K562 (cell line): ENCODE measurements around the gene CHAD. TPM values are rescaled to one million over a fixed set of nuclear protein-coding genes. Genes with fewer than 3 reads are reported as not detected.

Experiments
- ATAC-seq: fragments of 200-7000 bp; cut with Tn5 transposase; 3 replicates; pipeline ENCODE4 v1.9.1; 2020; ENCODE audit warnings: moderate library complexity
- BruUV-seq: library from RNA; stranded (reverse); fragments of 400-500 nt; replicated peaks from 2 replicates; lab custom pipeline; 2021; lab: Mats Ljungman, UMichigan
- CTCF ChIA-PET: fragments of 300-600 bp; formaldehyde crosslinking; extraction: SDS; loops from one replicate; lab custom pipeline; 2021; ENCODE audit warnings: low intra/inter-chr PET ratio; lab: Yijun Ruan, JAX
- POLR2A ChIA-PET: fragments of 300-600, 350-650 bp; sonication (Branson Sonifier 250); formaldehyde crosslinking; extraction: SDS; loops from one replicate; lab custom pipeline; 2021; ENCODE audit warnings: antibody characterized with exemption, inconsistent platforms; lab: Yijun Ruan, JAX
- DNase-seq, 4 experiments: peaks; one replicate each; pipeline versions ENCODE4 v3.0.0 to v3.0.0-alpha.2; 2011 to 2018; ENCODE audit warnings: low spot score in 3 of 4, mixed read lengths in 3 of 4; ENCODE audit errors: extremely low read depth in 1 of 4
- FAIRE-seq: peaks from 2 replicates; lab custom pipeline; 2011; peaks lifted over from hg19 to GRCh38; lab: Jason Lieb, UNC
- H2AFZ ChIP-seq: 2 replicates; pipeline ENCODE4 v1.6.0; 2011; ENCODE audit warnings: low read depth, low read length, control low read depth, inconsistent platforms
- H3K27ac ChIP-seq: fragments of 200-600 bp; 3 replicates; pipeline ENCODE4 v1.8.0; 2011; ENCODE audit warnings: low read depth, mild to moderate bottlenecking, control low read depth, inconsistent platforms, low read length, moderate library complexity, mixed read lengths; ENCODE audit errors: extremely low read depth
- H3K27me3 ChIP-seq, 2 experiments: fragments of 300-600 bp in 1 of 2; 2 replicates in 1 of 2; 3 replicates in 1 of 2; pipeline versions ENCODE4 v1.6.0 to v1.8.0; 2011; ENCODE audit warnings: inconsistent platforms in 2 of 2, low read length in 2 of 2, mild to moderate bottlenecking in 1 of 2, mixed read lengths in 1 of 2, moderate library complexity in 1 of 2; ENCODE audit not compliant: control insufficient read depth in 2 of 2, insufficient read depth in 2 of 2
- H3K36me3 ChIP-seq: fragments of 300-600 bp; 3 replicates; pipeline ENCODE4 v1.8.0; 2011; ENCODE audit warnings: mild to moderate bottlenecking, low read length, inconsistent platforms; ENCODE audit not compliant: control insufficient read depth, insufficient read depth
- H3K4me1 ChIP-seq, 2 experiments: fragments of 200-600 bp in 1 of 2; replicated peaks in 1 of 2; 2 replicates in 1 of 2; 3 replicates in 1 of 2; pipeline versions ENCODE4 v1.5.1 to v1.8.0; 2011; ENCODE audit warnings: inconsistent platforms in 2 of 2, low read length in 2 of 2, mild to moderate bottlenecking in 1 of 2, mixed read lengths in 1 of 2, moderate library complexity in 1 of 2; ENCODE audit not compliant: control insufficient read depth in 2 of 2, insufficient read depth in 2 of 2
- H3K4me2 ChIP-seq: 2 replicates; pipeline ENCODE4 v1.6.1; 2011; ENCODE audit warnings: low read length, control low read depth, inconsistent platforms, mixed read lengths; ENCODE audit not compliant: insufficient read depth
- H3K4me3 ChIP-seq: fragments of 200-600 bp; sonication (generic), shearing (Covaris generic); 2 replicates; pipeline ENCODE4 v1.5.1; 2016; ENCODE audit warnings: control low read depth, inconsistent platforms
- H3K79me2 ChIP-seq: fragments of 200-600 bp; 3 replicates; pipeline ENCODE4 v1.8.0; 2011; ENCODE audit warnings: low read length, inconsistent platforms; ENCODE audit not compliant: control insufficient read depth, insufficient read depth
- H3K9ac ChIP-seq, 2 experiments: 2 replicates each; pipeline versions ENCODE4 v1.6.0 to v1.6.1; 2011; ENCODE audit warnings: low read depth in 2 of 2, low read length in 2 of 2, control low read depth in 1 of 2, inconsistent platforms in 1 of 2, mild to moderate bottlenecking in 1 of 2, mixed read lengths in 1 of 2; ENCODE audit not compliant: insufficient read depth in 1 of 2
- H3K9me1 ChIP-seq: one replicate; pipeline ENCODE4 v1.6.0; 2011; ENCODE audit warnings: inconsistent platforms, mild to moderate bottlenecking, low read length, moderate library complexity; ENCODE audit not compliant: control insufficient read depth, insufficient read depth
- H3K9me3 ChIP-seq: replicated peaks from 2 replicates; pipeline ENCODE4 v1.5.1; 2011; ENCODE audit warnings: low read depth, low read length, inconsistent platforms; ENCODE audit not compliant: control insufficient read depth, insufficient read depth
- H4K20me1 ChIP-seq: replicated peaks from 2 replicates; pipeline ENCODE4 v1.6.1; 2011; ENCODE audit warnings: low read length, inconsistent platforms, mixed read lengths; ENCODE audit not compliant: control insufficient read depth, insufficient read depth
- COPS2 ChIP-seq: fragments of 450-650 bp; conservative IDR thresholded peaks from 2 replicates; pipeline ENCODE4 v1.6.1; 2016; ENCODE audit warnings: mild to moderate bottlenecking, moderate library complexity
- ELF4 ChIP-seq: fragments of 450-650 bp; formaldehyde crosslinking; IDR thresholded peaks from 2 replicates; pipeline ENCODE4 v1.4.0; 2022; ENCODE audit warnings: missing genetic modification characterization
- HCFC1 ChIP-seq: IDR thresholded peaks from 2 replicates; pipeline ENCODE4 v1.6.1; 2012; ENCODE audit warnings: low read depth, low read length, improper control_type of control experiment
- KDM4B ChIP-seq, 2 experiments: fragments of 450-650 bp in 1 of 2; sonication (generic) in 1 of 2; IDR thresholded peaks; 2 replicates each; pipeline ENCODE4 v1.6.1; 2016 to 2017; ENCODE audit warnings: borderline replicate concordance in 2 of 2, antibody characterized with exemption in 1 of 2, low read depth in 1 of 2, mild to moderate bottlenecking in 1 of 2
- SMAD3 ChIP-seq: fragments of 450-650 bp; formaldehyde crosslinking; conservative IDR thresholded peaks from 2 replicates; pipeline ENCODE4 v1.4.0; 2020; ENCODE audit warnings: mild to moderate bottlenecking
- SMAD4 ChIP-seq: fragments of 250-450 bp; sonication (Bioruptor Pico); conservative IDR thresholded peaks from 2 replicates; pipeline ENCODE4 v1.8.0; 2021; ENCODE audit warnings: inconsistent platforms, mild to moderate bottlenecking, moderate library complexity
- TRIM24 ChIP-seq, 2 experiments: fragments of 450-650 bp; IDR thresholded peaks; 2 replicates each; pipeline ENCODE4 v1.6.1; 2016
- WGBS: fragments of 100-300 bp; shearing (Covaris generic); methylation state at CpG from one replicate; pipeline ENCODE4 v1.1.6; 2016; ENCODE audit warnings: low coverage, mixed read lengths; ENCODE audit not compliant: insufficient coverage; ENCODE audit errors: missing lambda C conversion rate; 5-methylcytosine and 5-hydroxymethylcytosine counted together
- in situ Hi-C: fragments of 300-500 bp; cut with MboI; formaldehyde crosslinking; loops from 4 replicates; pipeline ENCODE4 v1.15.0; 2018; ENCODE audit warnings: inconsistent platforms, mixed read lengths
- intact Hi-C: fragments of 100-400 bp; cut with micrococcal nuclease; formaldehyde crosslinking; loops from 2 replicates; pipeline ENCODE4 v1.14.2; 2022
- polyA plus RNA-seq, 8 experiments: library from polyadenylated mRNA; depleted of rRNA in 4 of 8; stranded (reverse) in 5 of 8; unstranded in 3 of 8; fragments of >200 nt; fragmentation: Nextera tagmentation in 2 of 8; fragmentation: Illumina TruSeq in 1 of 8; extraction: Ambion mirVana in 2 of 8; extraction: Trizol in 1 of 8; gene quantifications; 2 replicates each; pipeline versions ENCODE4 v1.2.1 to v1.2.3, GENCODE V29; 2011 to 2014; ENCODE audit warnings: inconsistent platforms in 1 of 8, missing spikeins in 1 of 8
- total RNA-seq, 7 experiments: library from RNA; depleted of rRNA in 6 of 7; stranded (reverse); fragments of >200 nt in 6 of 7; fragmentation: Illumina TruSeq in 2 of 7; extraction: Trizol in 2 of 7; gene quantifications; 2 replicates each; pipeline versions ENCODE4 v1.2.1 to v1.2.3, GENCODE V29; 2011 to 2021; ENCODE audit warnings: low replicate concordance in 1 of 7
- TF ChIP-seq, protein P1 (sequence below): fragments of 250-450 bp; sonication (Bioruptor Pico); IDR thresholded peaks from 2 replicates; pipeline ENCODE4 v1.6.1; 2021; ENCODE audit warnings: mild to moderate bottlenecking
- TF ChIP-seq, protein P2 (sequence below), 3 experiments: fragments of 200-800 bp in 1 of 3; fragments of 250-450 bp in 1 of 3; fragments of 450-650 bp in 1 of 3; sonication (Bioruptor Pico) in 1 of 3; sonication (Bioruptor generic) in 1 of 3; formaldehyde crosslinking in 1 of 3; IDR thresholded peaks; 2 replicates each; pipeline versions ENCODE4 v1.6.1 to v1.8.0; 2016 to 2022; ENCODE audit warnings: mild to moderate bottlenecking in 2 of 3, missing genetic modification characterization in 2 of 3, missing compliant biosample characterization in 1 of 3, moderate library complexity in 1 of 3

The CHAD gene
- total and polyA plus RNA-seq, 9 of the 15 experiments (the other 6 are each of a cell fraction or from before 2014, with no cell fraction given) = not detected

DNA sequence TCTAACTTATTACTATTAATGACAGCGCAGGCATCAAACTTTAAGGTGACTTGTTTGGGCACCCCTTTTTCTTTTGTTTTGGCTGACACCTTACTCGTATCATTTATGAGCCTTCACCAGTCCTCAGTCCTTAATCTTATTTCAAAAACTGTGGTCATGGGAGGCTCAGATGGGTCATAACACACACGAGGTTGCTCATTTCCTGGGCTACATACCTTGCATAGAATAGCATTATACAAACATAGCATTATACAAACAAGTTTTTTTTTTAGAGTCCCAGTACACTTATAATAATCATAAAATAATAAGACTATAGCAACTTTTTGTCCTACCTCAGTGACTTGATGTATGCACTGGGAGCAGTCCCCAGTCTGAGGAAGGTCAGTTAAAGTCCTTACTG lies 53.9 kb downstream of the CHAD start:
- no TSS peak for BruUV-seq
- Histone ChIP-seq H3K9me3 (no peaks in the 10 kb centered on the region), H3K9ac (no peak overlapping the region), H3K9me1 (no peaks in the 10 kb centered on the region), H3K27ac (no peak overlapping the region), H3K4me3 (no peak overlapping the region), H3K4me2 (no peak overlapping the region), H3K36me3 (no peaks in the 10 kb centered on the region), H3K79me2 (no peaks in the 10 kb centered on the region), H2AFZ (no peak overlapping the region), H4K20me1 (0 out of 2 replicates have a peak, but pooled peaks cover 3% of the 10 kb centered on the region), H3K27me3 (no peaks in the 10 kb centered on the region), H3K4me1 (no peaks in the 10 kb centered on the region)
- DNase-seq = no peak
- no peak for ATAC-seq
- intact Hi-C loops = no loop called here
- in situ Hi-C loops = no loop called here
- FAIRE-seq = no peak
- CTCF ChIA-PET = interaction anchor here (0.6 kb wide), 1 partner anchor 1163 kb away, joined by 3 read pairs; no protein-coding TSS in a partner anchor
- no peak for TF ChIP-seq ELF4
- TF ChIP-seq, protein P1, sequence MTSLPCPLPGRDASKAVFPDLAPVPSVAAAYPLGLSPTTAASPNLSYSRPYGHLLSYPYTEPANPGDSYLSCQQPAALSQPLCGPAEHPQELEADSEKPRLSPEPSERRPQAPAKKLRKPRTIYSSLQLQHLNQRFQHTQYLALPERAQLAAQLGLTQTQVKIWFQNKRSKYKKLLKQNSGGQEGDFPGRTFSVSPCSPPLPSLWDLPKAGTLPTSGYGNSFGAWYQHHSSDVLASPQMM (CRISPR knock-in tag) = no peak
- no peak for TF ChIP-seq TRIM24 (IDR thresholded peaks at IDR 0.05)
- TF ChIP-seq COPS2 = no peak
- no peak for TF ChIP-seq KDM4B (IDR thresholded peaks at IDR 0.05; ENCODE audit: borderline replicate concordance in 2 of 2, low read depth in 1 of 2)
- TF ChIP-seq, protein P2, sequence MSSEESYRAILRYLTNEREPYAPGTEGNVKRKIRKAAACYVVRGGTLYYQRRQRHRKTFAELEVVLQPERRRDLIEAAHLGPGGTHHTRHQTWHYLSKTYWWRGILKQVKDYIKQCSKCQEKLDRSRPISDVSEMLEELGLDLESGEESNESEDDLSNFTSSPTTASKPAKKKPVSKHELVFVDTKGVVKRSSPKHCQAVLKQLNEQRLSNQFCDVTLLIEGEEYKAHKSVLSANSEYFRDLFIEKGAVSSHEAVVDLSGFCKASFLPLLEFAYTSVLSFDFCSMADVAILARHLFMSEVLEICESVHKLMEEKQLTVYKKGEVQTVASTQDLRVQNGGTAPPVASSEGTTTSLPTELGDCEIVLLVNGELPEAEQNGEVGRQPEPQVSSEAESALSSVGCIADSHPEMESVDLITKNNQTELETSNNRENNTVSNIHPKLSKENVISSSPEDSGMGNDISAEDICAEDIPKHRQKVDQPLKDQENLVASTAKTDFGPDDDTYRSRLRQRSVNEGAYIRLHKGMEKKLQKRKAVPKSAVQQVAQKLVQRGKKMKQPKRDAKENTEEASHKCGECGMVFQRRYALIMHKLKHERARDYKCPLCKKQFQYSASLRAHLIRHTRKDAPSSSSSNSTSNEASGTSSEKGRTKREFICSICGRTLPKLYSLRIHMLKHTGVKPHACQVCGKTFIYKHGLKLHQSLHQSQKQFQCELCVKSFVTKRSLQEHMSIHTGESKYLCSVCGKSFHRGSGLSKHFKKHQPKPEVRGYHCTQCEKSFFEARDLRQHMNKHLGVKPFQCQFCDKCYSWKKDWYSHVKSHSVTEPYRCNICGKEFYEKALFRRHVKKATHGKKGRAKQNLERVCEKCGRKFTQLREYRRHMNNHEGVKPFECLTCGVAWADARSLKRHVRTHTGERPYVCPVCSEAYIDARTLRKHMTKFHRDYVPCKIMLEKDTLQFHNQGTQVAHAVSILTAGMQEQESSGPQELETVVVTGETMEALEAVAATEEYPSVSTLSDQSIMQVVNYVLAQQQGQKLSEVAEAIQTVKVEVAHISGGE (CRISPR knock-in tag; IDR thresholded peaks at IDR 0.05) = no peak
- TF ChIP-seq SMAD4 = no peak
- TF ChIP-seq HCFC1 = no peak
- no peak for TF ChIP-seq SMAD3 (CRISPR knock-in tag)
- WGBS = 29% methylated on average over 3 of the region's 3 CpGs
- POLR2A ChIA-PET = no interaction called here

Other genes with a start within 250 kb of the CHAD start
Only the 7 nearest of the 13 such genes appear.
- gene LRRC59, start 71.4 kb downstream of the CHAD start, total RNA-seq (2014; rRNA removed) = 187 and 221 TPM in 2 replicates
- 154 and 156 TPM in 2 replicates for gene LRRC59, start 71.4 kb downstream of the CHAD start, total RNA-seq (2014; rRNA removed; fragmentation: Illumina TruSeq; extraction: Trizol)
- 187 TPM in 2 replicates for gene LRRC59, start 71.4 kb downstream of the CHAD start, total RNA-seq (2015; rRNA removed; fragmentation: Illumina TruSeq; extraction: Trizol)
- 223 and 244 TPM in 2 replicates for gene LRRC59, start 71.4 kb downstream of the CHAD start, total RNA-seq (2021)
- gene LRRC59, start 71.4 kb downstream of the CHAD start, polyA plus RNA-seq (2011; rRNA removed) = 119 and 158 TPM in 2 replicates
- gene LRRC59, start 71.4 kb downstream of the CHAD start, polyA plus RNA-seq (2014; fragmentation: Illumina TruSeq; extraction: Trizol) = 206 and 214 TPM in 2 replicates
- 10 to 100 TPM; 27.8 to 38.7 TPM for gene LRRC59, start 71.4 kb downstream of the CHAD start, polyA plus RNA-seq (2014; fragmentation: Nextera tagmentation; extraction: Ambion mirVana)
- gene LRRC59, start 71.4 kb downstream of the CHAD start, polyA plus RNA-seq (2014; rRNA removed) = 118 and 134 TPM in 2 replicates
- gene ACSF2, start 42.7 kb downstream of the CHAD start, total RNA-seq (2014; rRNA removed) = 3.1 and 5.0 TPM in 2 replicates
- gene ACSF2, start 42.7 kb downstream of the CHAD start, total RNA-seq (2014; rRNA removed; fragmentation: Illumina TruSeq; extraction: Trizol) = 2.3 and 2.9 TPM in 2 replicates
- 4.1 and 4.4 TPM in 2 replicates for gene ACSF2, start 42.7 kb downstream of the CHAD start, total RNA-seq (2015; rRNA removed; fragmentation: Illumina TruSeq; extraction: Trizol)
- gene ACSF2, start 42.7 kb downstream of the CHAD start, total RNA-seq (2021) = 6.1 and 6.2 TPM in 2 replicates
- 3.5 and 11.4 TPM in 2 replicates for gene ACSF2, start 42.7 kb downstream of the CHAD start, polyA plus RNA-seq (2011; rRNA removed)
- 3.0 and 5.4 TPM in 2 replicates for gene ACSF2, start 42.7 kb downstream of the CHAD start, polyA plus RNA-seq (2014; fragmentation: Illumina TruSeq; extraction: Trizol)
- gene ACSF2, start 42.7 kb downstream of the CHAD start, polyA plus RNA-seq (2014; fragmentation: Nextera tagmentation; extraction: Ambion mirVana) = 1 to 10 TPM in 1 of 2 experiments, under 1 TPM in 1; 0.89 to 1.5 TPM
- gene ACSF2, start 42.7 kb downstream of the CHAD start, polyA plus RNA-seq (2014; rRNA removed) = 4.9 and 7.2 TPM in 2 replicates
- 27.3 and 39.7 TPM in 2 replicates for gene RSAD1, start 10.0 kb upstream of the CHAD start, total RNA-seq (2014; rRNA removed)
- gene RSAD1, start 10.0 kb upstream of the CHAD start, total RNA-seq (2014; rRNA removed; fragmentation: Illumina TruSeq; extraction: Trizol) = 24.5 and 26.8 TPM in 2 replicates
- gene RSAD1, start 10.0 kb upstream of the CHAD start, total RNA-seq (2015; rRNA removed; fragmentation: Illumina TruSeq; extraction: Trizol) = 25.9 and 26.2 TPM in 2 replicates
- gene RSAD1, start 10.0 kb upstream of the CHAD start, total RNA-seq (2021) = 41.9 and 44.0 TPM in 2 replicates
- 37.3 and 40.0 TPM in 2 replicates for gene RSAD1, start 10.0 kb upstream of the CHAD start, polyA plus RNA-seq (2011; rRNA removed)
- gene RSAD1, start 10.0 kb upstream of the CHAD start, polyA plus RNA-seq (2014; fragmentation: Illumina TruSeq; extraction: Trizol) = 23.1 and 24.9 TPM in 2 replicates
- gene RSAD1, start 10.0 kb upstream of the CHAD start, polyA plus RNA-seq (2014; fragmentation: Nextera tagmentation; extraction: Ambion mirVana) = 1 to 10 TPM; 4.5 to 5.2 TPM
- 42.5 and 44.8 TPM in 2 replicates for gene RSAD1, start 10.0 kb upstream of the CHAD start, polyA plus RNA-seq (2014; rRNA removed)
- gene MYCBPAP, start 39.6 kb upstream of the CHAD start, total RNA-seq (2014; rRNA removed) = not detected in 2 replicates
- gene MYCBPAP, start 39.6 kb upstream of the CHAD start, total RNA-seq (2014; rRNA removed; fragmentation: Illumina TruSeq; extraction: Trizol) = not detected in 2 replicates
- not detected in 2 replicates for gene MYCBPAP, start 39.6 kb upstream of the CHAD start, total RNA-seq (2015; rRNA removed; fragmentation: Illumina TruSeq; extraction: Trizol)
- gene MYCBPAP, start 39.6 kb upstream of the CHAD start, total RNA-seq (2021) = not detected in 2 replicates
- gene MYCBPAP, start 39.6 kb upstream of the CHAD start, polyA plus RNA-seq (2011; rRNA removed) = not detected in 2 replicates
- not detected in 2 replicates for gene MYCBPAP, start 39.6 kb upstream of the CHAD start, polyA plus RNA-seq (2014; fragmentation: Illumina TruSeq; extraction: Trizol)
- gene MYCBPAP, start 39.6 kb upstream of the CHAD start, polyA plus RNA-seq (2014; fragmentation: Nextera tagmentation; extraction: Ambion mirVana) = not detected
- not detected in 2 replicates for gene MYCBPAP, start 39.6 kb upstream of the CHAD start, polyA plus RNA-seq (2014; rRNA removed)
- not detected in 2 replicates for gene EPN3, start 63.9 kb upstream of the CHAD start, total RNA-seq (2014; rRNA removed)
- not detected in 2 replicates for gene EPN3, start 63.9 kb upstream of the CHAD start, total RNA-seq (2014; rRNA removed; fragmentation: Illumina TruSeq; extraction: Trizol)
- gene EPN3, start 63.9 kb upstream of the CHAD start, total RNA-seq (2015; rRNA removed; fragmentation: Illumina TruSeq; extraction: Trizol) = not detected in 2 replicates
- gene EPN3, start 63.9 kb upstream of the CHAD start, total RNA-seq (2021) = 0.16 TPM in 2 replicates
- gene EPN3, start 63.9 kb upstream of the CHAD start, polyA plus RNA-seq (2011; rRNA removed) = not detected in 2 replicates
- gene EPN3, start 63.9 kb upstream of the CHAD start, polyA plus RNA-seq (2014; fragmentation: Illumina TruSeq; extraction: Trizol) = not detected in 2 replicates
- not detected for gene EPN3, start 63.9 kb upstream of the CHAD start, polyA plus RNA-seq (2014; fragmentation: Nextera tagmentation; extraction: Ambion mirVana)
- not detected in 2 replicates for gene EPN3, start 63.9 kb upstream of the CHAD start, polyA plus RNA-seq (2014; rRNA removed)
- 1.0 and 2.6 TPM in 2 replicates for gene SPATA20, start 78.3 kb upstream of the CHAD start, total RNA-seq (2014; rRNA removed)
- 0.67 and 0.80 TPM in 2 replicates for gene SPATA20, start 78.3 kb upstream of the CHAD start, total RNA-seq (2014; rRNA removed; fragmentation: Illumina TruSeq; extraction: Trizol)
- gene SPATA20, start 78.3 kb upstream of the CHAD start, total RNA-seq (2015; rRNA removed; fragmentation: Illumina TruSeq; extraction: Trizol) = 1.8 and 2.1 TPM in 2 replicates
- 2.5 and 3.2 TPM in 2 replicates for gene SPATA20, start 78.3 kb upstream of the CHAD start, total RNA-seq (2021)
- 1.5 and 5.8 TPM in 2 replicates for gene SPATA20, start 78.3 kb upstream of the CHAD start, polyA plus RNA-seq (2011; rRNA removed)
- gene SPATA20, start 78.3 kb upstream of the CHAD start, polyA plus RNA-seq (2014; fragmentation: Illumina TruSeq; extraction: Trizol) = 1.3 and 2.1 TPM in 2 replicates
- gene SPATA20, start 78.3 kb upstream of the CHAD start, polyA plus RNA-seq (2014; fragmentation: Nextera tagmentation; extraction: Ambion mirVana) = under 1 TPM; 0.08 to 0.13 TPM
- gene SPATA20, start 78.3 kb upstream of the CHAD start, polyA plus RNA-seq (2014; rRNA removed) = 3.7 and 4.0 TPM in 2 replicates
- gene CACNA1G, start 91.8 kb upstream of the CHAD start, total RNA-seq (2014; rRNA removed) = not detected in 2 replicates
- gene CACNA1G, start 91.8 kb upstream of the CHAD start, total RNA-seq (2014; rRNA removed; fragmentation: Illumina TruSeq; extraction: Trizol) = not detected in 2 replicates
- not detected in 2 replicates for gene CACNA1G, start 91.8 kb upstream of the CHAD start, total RNA-seq (2015; rRNA removed; fragmentation: Illumina TruSeq; extraction: Trizol)
- not detected in 2 replicates for gene CACNA1G, start 91.8 kb upstream of the CHAD start, total RNA-seq (2021)
- 0.01 TPM in 1 of 2 replicates, not detected in the other for gene CACNA1G, start 91.8 kb upstream of the CHAD start, polyA plus RNA-seq (2011; rRNA removed)
- not detected in 2 replicates for gene CACNA1G, start 91.8 kb upstream of the CHAD start, polyA plus RNA-seq (2014; fragmentation: Illumina TruSeq; extraction: Trizol)
- gene CACNA1G, start 91.8 kb upstream of the CHAD start, polyA plus RNA-seq (2014; fragmentation: Nextera tagmentation; extraction: Ambion mirVana) = not detected
- gene CACNA1G, start 91.8 kb upstream of the CHAD start, polyA plus RNA-seq (2014; rRNA removed) = not detected in 2 replicates